ENCODE measurements around the gene IQCE.
"Not testable (repeated sequence)": the region's sequence is repeated elsewhere in the genome, so short reads cannot be mapped to it uniquely, and the experiment has no call there.

The IQCE gene

GRCh38 chr7:2533566-2533965 lies 25.2 kb upstream of the IQCE start:
- DNase-seq: not testable (repeated sequence)

- not testable (repeated sequence) for DNase-seq
These were observed 24.6 kb upstream of the IQCE start for GRCh38 chr7:2534214-2534613.

- not testable (repeated sequence) for DNase-seq
These were observed 22.7 kb upstream of the IQCE start for GRCh38 chr7:2535872-2536627.

GRCh38 chr7:2537981-2538851 lies 20.6 kb upstream of the IQCE start:
- no peak for DNase-seq

GRCh38 chr7:2539031-2539911 lies 19.5 kb upstream of the IQCE start:
- no peak for DNase-seq

GRCh38 chr7:2540133-2540532 lies 18.6 kb upstream of the IQCE start:
- DNase-seq: no peak

GRCh38 chr7:2540641-2541051 lies 18.1 kb upstream of the IQCE start:
- no peak for DNase-seq

GRCh38 chr7:2541291-2542010 lies 17.3 kb upstream of the IQCE start:
- DNase-seq: no peak

- DNase-seq: no peak
These were observed 16.5 kb upstream of the IQCE start for GRCh38 chr7:2542011-2542915.

GRCh38 chr7:2542916-2543871 lies 15.6 kb upstream of the IQCE start:
- no peak for DNase-seq

- DNase-seq: no peak
These were observed 14.1 kb upstream of the IQCE start for GRCh38 chr7:2544541-2545188.

- DNase-seq: no peak
These were observed 12.9 kb upstream of the IQCE start for GRCh38 chr7:2545746-2546425.

GRCh38 chr7:2546776-2547586 lies 11.8 kb upstream of the IQCE start:
- DNase-seq: no peak

GRCh38 chr7:2551418-2551817 lies 7.4 kb upstream of the IQCE start:
- no peak for DNase-seq

GRCh38 chr7:2553108-2553507 lies 5.7 kb upstream of the IQCE start:
- DNase-seq: no peak

GRCh38 chr7:2553831-2554581 lies 4.8 kb upstream of the IQCE start:
- no peak for DNase-seq

GRCh38 chr7:2554661-2555111 lies 4.1 kb upstream of the IQCE start:
- DNase-seq: no peak
